ENCODE results near the gene DCUN1D3. TPM values are rescaled to one million over a fixed set of nuclear protein-coding genes. Genes with fewer than 3 reads are reported as not detected.

DCUN1D3 gene
- total and polyA plus RNA-seq, 8 donors = 3.7 to 7.7 (median 6.5) TPM

GRCh38 chr16:20920091-20920490 is 19.9 kb upstream of the DCUN1D3 start:
- H3K27ac ChIP-seq = no peak overlapping the region
- DNase-seq (no peak), ATAC-seq (no peak), FAIRE-seq (no peak)
- WGBS, 2 donors = 93 to 95% methylated on average over 5 of the region's 5 CpGs
- H3K27me3 ChIP-seq = no peaks in the 10 kb centered on the region
- TF ChIP-seq, protein P1, sequence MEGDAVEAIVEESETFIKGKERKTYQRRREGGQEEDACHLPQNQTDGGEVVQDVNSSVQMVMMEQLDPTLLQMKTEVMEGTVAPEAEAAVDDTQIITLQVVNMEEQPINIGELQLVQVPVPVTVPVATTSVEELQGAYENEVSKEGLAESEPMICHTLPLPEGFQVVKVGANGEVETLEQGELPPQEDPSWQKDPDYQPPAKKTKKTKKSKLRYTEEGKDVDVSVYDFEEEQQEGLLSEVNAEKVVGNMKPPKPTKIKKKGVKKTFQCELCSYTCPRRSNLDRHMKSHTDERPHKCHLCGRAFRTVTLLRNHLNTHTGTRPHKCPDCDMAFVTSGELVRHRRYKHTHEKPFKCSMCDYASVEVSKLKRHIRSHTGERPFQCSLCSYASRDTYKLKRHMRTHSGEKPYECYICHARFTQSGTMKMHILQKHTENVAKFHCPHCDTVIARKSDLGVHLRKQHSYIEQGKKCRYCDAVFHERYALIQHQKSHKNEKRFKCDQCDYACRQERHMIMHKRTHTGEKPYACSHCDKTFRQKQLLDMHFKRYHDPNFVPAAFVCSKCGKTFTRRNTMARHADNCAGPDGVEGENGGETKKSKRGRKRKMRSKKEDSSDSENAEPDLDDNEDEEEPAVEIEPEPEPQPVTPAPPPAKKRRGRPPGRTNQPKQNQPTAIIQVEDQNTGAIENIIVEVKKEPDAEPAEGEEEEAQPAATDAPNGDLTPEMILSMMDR (IDR thresholded peaks at IDR 0.05) = no peak
- H3K36me3 ChIP-seq = no peaks in the 10 kb centered on the region
- no peaks in the 10 kb centered on the region for H3K9me3 ChIP-seq
- no peaks in the 10 kb centered on the region for H3K4me1 ChIP-seq
- intact Hi-C loops (cut with DNase I) = no loop called here
- no peak overlapping the region for H3K4me3 ChIP-seq

- DNase-seq = peak in 1 of 6 donors; percentile 27
- no peak for FAIRE-seq
- whole genome bisulfite sequencing, 2 donors = 62 to 73% methylated on average over 4 of the region's 4 CpGs
- no peak overlapping the region for H3K4me3 ChIP-seq
- no peaks in the 10 kb centered on the region for H3K36me3 ChIP-seq
- H3K4me1 ChIP-seq = no peaks in the 10 kb centered on the region
- peak in 3 of 4 donors; percentile 51 to 70 (median 53) for ATAC-seq
- intact Hi-C loops (cut with DNase I) = no loop called here
- no peak overlapping the region for H3K27ac ChIP-seq
- TF ChIP-seq, protein P1 (IDR thresholded peaks at IDR 0.05) = no peak
- no peaks in the 10 kb centered on the region for H3K27me3 ChIP-seq
- no peaks in the 10 kb centered on the region for H3K9me3 ChIP-seq
Observed at GRCh38 chr16:20918486-20919239, 18.5 kb upstream of the DCUN1D3 start.

GRCh38 chr16:20916942-20917341 is 16.8 kb upstream of the DCUN1D3 start:
- WGBS, 2 donors = 93 to 97% methylated on average over 4 of the region's 4 CpGs
- TF ChIP-seq, protein P1 (IDR thresholded peaks at IDR 0.05) = no peak
- intact Hi-C loops (cut with DNase I) = no loop called here

GRCh38 chr16:20916289-20916688 is 16.1 kb upstream of the DCUN1D3 start:
- no peak for FAIRE-seq

More at GRCh38 chr16:20916942-20917341, 16.8 kb upstream of the DCUN1D3 start:
- H3K27me3 ChIP-seq = no peaks in the 10 kb centered on the region
- no peak overlapping the region for H3K27ac ChIP-seq
- no peaks in the 10 kb centered on the region for H3K36me3 ChIP-seq
- FAIRE-seq = no peak
- ATAC-seq = peak in 1 of 4 donors; percentile 36
- H3K9me3 ChIP-seq = no peaks in the 10 kb centered on the region
- H3K4me3 ChIP-seq = no peak overlapping the region
- no peak for DNase-seq
- H3K4me1 ChIP-seq = no peaks in the 10 kb centered on the region

More at GRCh38 chr16:20916289-20916688, 16.1 kb upstream of the DCUN1D3 start:
- peaks cover 0 to 5% (median 0%) of the 10 kb centered on the region in 3 donors for H3K4me1 ChIP-seq
- H3K9me3 ChIP-seq = no peaks in the 10 kb centered on the region
- TF ChIP-seq, protein P1 (IDR thresholded peaks at IDR 0.05) = no peak
- no peak for DNase-seq
- whole genome bisulfite sequencing, 2 donors = 94 to 95% methylated on average over 10 of the region's 10 CpGs
- H3K4me3 ChIP-seq = no peak overlapping the region
- intact Hi-C loops (cut with DNase I) = no loop called here
- no peak for ATAC-seq
- no peaks in the 10 kb centered on the region for H3K36me3 ChIP-seq
- H3K27me3 ChIP-seq = no peaks in the 10 kb centered on the region
- H3K27ac ChIP-seq = no peak overlapping the region
